Tibial nerve (tissue), 4 donors: ENCODE data around the gene SLC24A3.

Source experiments
- EP300 ChIP-seq, 2 donors: sonication (generic); formaldehyde crosslinking; IDR thresholded peaks; one replicate each; pipeline ENCODE4 v1.6.1; 2017; ENCODE audit warnings: antibody characterized with exemption in 2 of 2, mild to moderate bottlenecking in 1 of 2
- POLR2A ChIP-seq, 2 donors: fragments of 450-650 bp; IDR thresholded peaks; one replicate each; pipeline ENCODE4 v1.6.1; 2017; ENCODE audit warnings: antibody characterized with exemption in 2 of 2, mild to moderate bottlenecking in 2 of 2, moderate library complexity in 2 of 2
- TF ChIP-seq, protein P1 (sequence below), 5 experiments: fragments of 200-600 bp in 3 of 5; fragments of 450-650 bp in 2 of 5; sonication (generic) in 3 of 5; IDR thresholded peaks; one replicate each; pipeline ENCODE4 v1.5.1; 2016 to 2019; ENCODE audit warnings: antibody characterized with exemption in 5 of 5, mild to moderate bottlenecking in 3 of 5, moderate library complexity in 2 of 5

GRCh38 chr20:19730706-19731105 is 518.3 kb downstream of the SLC24A3 start:
- TF ChIP-seq, protein P1, sequence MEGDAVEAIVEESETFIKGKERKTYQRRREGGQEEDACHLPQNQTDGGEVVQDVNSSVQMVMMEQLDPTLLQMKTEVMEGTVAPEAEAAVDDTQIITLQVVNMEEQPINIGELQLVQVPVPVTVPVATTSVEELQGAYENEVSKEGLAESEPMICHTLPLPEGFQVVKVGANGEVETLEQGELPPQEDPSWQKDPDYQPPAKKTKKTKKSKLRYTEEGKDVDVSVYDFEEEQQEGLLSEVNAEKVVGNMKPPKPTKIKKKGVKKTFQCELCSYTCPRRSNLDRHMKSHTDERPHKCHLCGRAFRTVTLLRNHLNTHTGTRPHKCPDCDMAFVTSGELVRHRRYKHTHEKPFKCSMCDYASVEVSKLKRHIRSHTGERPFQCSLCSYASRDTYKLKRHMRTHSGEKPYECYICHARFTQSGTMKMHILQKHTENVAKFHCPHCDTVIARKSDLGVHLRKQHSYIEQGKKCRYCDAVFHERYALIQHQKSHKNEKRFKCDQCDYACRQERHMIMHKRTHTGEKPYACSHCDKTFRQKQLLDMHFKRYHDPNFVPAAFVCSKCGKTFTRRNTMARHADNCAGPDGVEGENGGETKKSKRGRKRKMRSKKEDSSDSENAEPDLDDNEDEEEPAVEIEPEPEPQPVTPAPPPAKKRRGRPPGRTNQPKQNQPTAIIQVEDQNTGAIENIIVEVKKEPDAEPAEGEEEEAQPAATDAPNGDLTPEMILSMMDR (IDR thresholded peaks at IDR 0.05) = no peak
- TF ChIP-seq EP300 (IDR thresholded peaks at IDR 0.05) (no peak), POLR2A (IDR thresholded peaks at IDR 0.05) (no peak)
